ENCODE data around the gene TRMT6.

TRMT6 gene

GRCh38 chr20:5949943-5950270, 426 bp downstream of the TRMT6 start:
- DNase-seq (ENCODE audit: low spot score): peak; percentile 6

GRCh38 chr20:5947276-5947675, 3.1 kb downstream of the TRMT6 start:
- no peak for DNase-seq (ENCODE audit: low spot score)

GRCh38 chr20:5945963-5946362, 4.4 kb downstream of the TRMT6 start:
- no peak for DNase-seq (ENCODE audit: low spot score)

- no peak for DNase-seq (ENCODE audit: low spot score)
Measured at GRCh38 chr20:5938456-5939029, 11.8 kb downstream of the TRMT6 start.

- DNase-seq (ENCODE audit: low spot score): no peak
Measured at GRCh38 chr20:5936238-5936637, 14.1 kb downstream of the TRMT6 start.

- no peak for DNase-seq (ENCODE audit: low spot score)
Measured at GRCh38 chr20:5935384-5935783, 14.9 kb downstream of the TRMT6 start.

- DNase-seq (ENCODE audit: low spot score): no peak
Measured at GRCh38 chr20:5933802-5934436, 16.4 kb downstream of the TRMT6 start.

GRCh38 chr20:5932796-5933195, 17.5 kb downstream of the TRMT6 start:
- DNase-seq (ENCODE audit: low spot score): no peak

GRCh38 chr20:5931411-5931810, 18.9 kb downstream of the TRMT6 start:
- DNase-seq (ENCODE audit: low spot score): no peak

GRCh38 chr20:5928836-5929715, 21.3 kb downstream of the TRMT6 start:
- no peak for DNase-seq (ENCODE audit: low spot score)

- DNase-seq (ENCODE audit: low spot score): no peak
Measured at GRCh38 chr20:5927749-5928462, 22.4 kb downstream of the TRMT6 start.

GRCh38 chr20:5925551-5925950, 24.8 kb downstream of the TRMT6 start:
- no peak for DNase-seq (ENCODE audit: low spot score)

- DNase-seq (ENCODE audit: low spot score): no peak
Measured at GRCh38 chr20:5923493-5923892, 26.8 kb downstream of the TRMT6 start.

GRCh38 chr20:5920581-5920980, 29.8 kb downstream of the TRMT6 start:
- DNase-seq (ENCODE audit: low spot score): no peak

GRCh38 chr20:5919626-5920544, 30.4 kb downstream of the TRMT6 start:
- DNase-seq (ENCODE audit: low spot score): no peak

- no peak for DNase-seq (ENCODE audit: low spot score)
Measured at GRCh38 chr20:5918856-5919625, 31.3 kb downstream of the TRMT6 start.

- DNase-seq (ENCODE audit: low spot score): no peak
Measured at GRCh38 chr20:5914859-5915258, 35.5 kb downstream of the TRMT6 start.

GRCh38 chr20:5913166-5913565, 37.2 kb downstream of the TRMT6 start:
- no peak for DNase-seq (ENCODE audit: low spot score)

GRCh38 chr20:5910186-5910585, 40.1 kb downstream of the TRMT6 start:
- no peak for DNase-seq (ENCODE audit: low spot score)

- no peak for DNase-seq (ENCODE audit: low spot score)
Measured at GRCh38 chr20:5908981-5909380, 41.4 kb downstream of the TRMT6 start.

GRCh38 chr20:5900908-5901307, 49.4 kb downstream of the TRMT6 start:
- DNase-seq (ENCODE audit: low spot score): no peak
